GM13976 (cell line): ENCODE data around the gene SEC14L6.
"Not testable (repeated sequence)": the region's sequence is repeated elsewhere in the genome, so short reads cannot be mapped to it uniquely, and the experiment has no call there.

Experiments
- DNase-seq: peaks from one replicate; pipeline ENCODE4 v3.0.0; 2012; ENCODE audit warnings: low spot score
- in situ Hi-C: fragments of 300-500 bp; cut with MboI; formaldehyde crosslinking; loops from one replicate; pipeline ENCODE4 v1.12.0; 2022; ENCODE audit warnings: low sequenced_read_pairs, mixed read lengths, inconsistent platforms; ENCODE audit not compliant: unreplicated experiment
- TF ChIP-seq, protein P1 (sequence below): IDR thresholded peaks from 2 replicates; pipeline ENCODE4 v1.5.1; 2012; ENCODE audit warnings: borderline replicate concordance, mild to moderate bottlenecking; ENCODE audit not compliant: insufficient read depth; ENCODE audit errors: extremely low read depth, missing control alignments, control extremely low read depth

The SEC14L6 gene

GRCh38 chr22:30566125-30566524 lies 19.6 kb upstream of the SEC14L6 start:
- no peak for DNase-seq
- in situ Hi-C loops, result no loop called here

GRCh38 chr22:30565341-30565740 lies 18.8 kb upstream of the SEC14L6 start:
- DNase-seq, result no peak
- in situ Hi-C loops, result no loop called here
- TF ChIP-seq, protein P1, sequence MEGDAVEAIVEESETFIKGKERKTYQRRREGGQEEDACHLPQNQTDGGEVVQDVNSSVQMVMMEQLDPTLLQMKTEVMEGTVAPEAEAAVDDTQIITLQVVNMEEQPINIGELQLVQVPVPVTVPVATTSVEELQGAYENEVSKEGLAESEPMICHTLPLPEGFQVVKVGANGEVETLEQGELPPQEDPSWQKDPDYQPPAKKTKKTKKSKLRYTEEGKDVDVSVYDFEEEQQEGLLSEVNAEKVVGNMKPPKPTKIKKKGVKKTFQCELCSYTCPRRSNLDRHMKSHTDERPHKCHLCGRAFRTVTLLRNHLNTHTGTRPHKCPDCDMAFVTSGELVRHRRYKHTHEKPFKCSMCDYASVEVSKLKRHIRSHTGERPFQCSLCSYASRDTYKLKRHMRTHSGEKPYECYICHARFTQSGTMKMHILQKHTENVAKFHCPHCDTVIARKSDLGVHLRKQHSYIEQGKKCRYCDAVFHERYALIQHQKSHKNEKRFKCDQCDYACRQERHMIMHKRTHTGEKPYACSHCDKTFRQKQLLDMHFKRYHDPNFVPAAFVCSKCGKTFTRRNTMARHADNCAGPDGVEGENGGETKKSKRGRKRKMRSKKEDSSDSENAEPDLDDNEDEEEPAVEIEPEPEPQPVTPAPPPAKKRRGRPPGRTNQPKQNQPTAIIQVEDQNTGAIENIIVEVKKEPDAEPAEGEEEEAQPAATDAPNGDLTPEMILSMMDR, result no peak

More at GRCh38 chr22:30566125-30566524, 19.6 kb upstream of the SEC14L6 start:
- TF ChIP-seq, protein P1, result no peak

DNA sequence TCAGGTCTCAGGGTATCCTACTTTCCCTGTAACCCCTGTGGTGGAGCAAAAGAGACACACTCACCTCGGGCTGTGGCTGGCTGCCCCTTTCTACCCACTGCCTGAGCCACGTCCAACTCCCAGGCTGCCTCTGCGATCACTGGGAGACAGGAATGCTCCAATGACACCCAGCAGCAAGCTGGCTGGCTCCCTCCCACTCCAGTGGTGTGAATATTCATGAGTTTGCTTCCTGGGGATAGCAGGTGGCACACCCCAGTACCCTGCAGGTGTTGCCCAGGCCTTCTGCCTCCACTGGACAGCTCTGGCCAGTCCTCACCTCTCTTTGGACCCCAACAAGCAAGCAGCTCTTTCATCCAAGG lies 18.2 kb upstream of the SEC14L6 start:
- in situ Hi-C loops, result no loop called here
- no peak for DNase-seq
- TF ChIP-seq, protein P1, result no peak

DNA sequence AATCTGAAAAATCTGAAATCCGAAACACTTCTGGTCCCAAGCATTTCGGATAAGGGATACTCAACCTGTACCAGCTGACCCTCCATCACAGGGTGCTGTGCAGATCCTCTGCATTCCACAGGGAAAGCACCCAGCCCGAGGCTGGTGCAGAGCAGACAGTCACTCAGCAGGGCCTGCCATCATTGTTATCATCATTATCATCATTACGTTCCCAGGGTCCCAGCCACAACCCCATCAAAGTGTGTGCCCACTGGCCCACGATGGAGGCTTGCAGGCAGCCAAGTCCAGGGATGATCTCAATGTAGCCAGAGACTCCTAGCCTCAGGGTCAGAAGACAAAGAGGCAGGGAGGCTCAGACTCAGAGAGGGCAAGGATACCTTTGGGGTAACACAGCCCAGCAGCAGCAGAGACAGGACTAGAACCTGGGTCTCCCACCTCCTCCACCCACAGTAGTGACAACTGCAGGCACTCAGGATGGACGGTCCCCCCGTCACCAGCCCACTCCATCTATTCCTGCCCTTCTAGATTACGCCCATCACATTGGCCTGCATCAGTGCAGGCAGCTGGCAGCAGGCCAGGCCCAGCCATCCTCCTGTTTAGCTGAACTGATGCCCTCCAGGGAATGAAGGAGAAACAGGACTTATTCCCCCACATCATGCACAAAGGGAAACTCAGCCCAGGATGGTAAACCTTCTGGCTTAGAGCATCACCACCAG lies 17.7 kb upstream of the SEC14L6 start:
- in situ Hi-C loops, result no loop called here
- no peak for DNase-seq
- TF ChIP-seq, protein P1, result no peak

GRCh38 chr22:30562366-30562765 lies 15.8 kb upstream of the SEC14L6 start:
- no peak for DNase-seq
- in situ Hi-C loops, result no loop called here
- TF ChIP-seq, protein P1, result no peak

DNA sequence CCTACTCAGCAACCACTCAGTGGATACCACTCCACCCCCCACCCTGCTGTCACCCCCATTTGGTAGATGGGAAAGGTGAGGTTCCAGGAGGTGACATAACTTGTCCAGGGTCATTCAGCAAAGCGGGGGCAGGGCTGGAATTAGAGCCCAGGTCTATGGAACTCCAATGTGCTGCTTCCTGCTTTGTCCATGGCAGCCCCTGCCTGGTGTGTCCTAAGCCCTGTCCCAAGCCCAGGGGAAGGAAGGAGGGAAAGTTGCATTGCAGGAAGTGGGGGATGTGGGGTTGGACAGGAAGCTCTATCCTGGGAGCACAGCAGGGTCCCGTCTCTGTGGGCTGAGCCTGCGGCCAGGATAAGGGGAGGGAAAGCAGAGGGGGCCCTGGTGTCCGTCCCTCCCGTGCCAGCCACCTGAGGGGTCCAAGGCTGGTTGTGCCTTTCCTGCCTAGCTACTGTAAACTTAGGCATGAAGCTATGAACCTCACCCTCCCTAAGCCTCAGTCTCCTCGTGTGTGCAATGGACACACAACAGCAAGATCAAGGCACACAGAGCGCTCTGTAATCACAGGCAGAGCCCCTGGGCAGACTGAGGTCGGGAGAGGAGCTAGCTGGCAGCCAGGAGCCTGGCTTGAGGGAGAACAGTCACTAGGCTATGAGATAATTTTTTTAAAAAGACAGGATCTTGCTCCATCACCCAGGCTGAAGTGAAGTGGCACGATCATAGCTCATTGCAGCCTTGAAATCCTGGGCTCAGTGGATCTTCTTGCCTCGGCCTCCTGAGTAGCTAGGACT lies 15.1 kb upstream of the SEC14L6 start:
- in situ Hi-C loops, result no loop called here
- TF ChIP-seq, protein P1, result no peak
- no peak for DNase-seq

DNA sequence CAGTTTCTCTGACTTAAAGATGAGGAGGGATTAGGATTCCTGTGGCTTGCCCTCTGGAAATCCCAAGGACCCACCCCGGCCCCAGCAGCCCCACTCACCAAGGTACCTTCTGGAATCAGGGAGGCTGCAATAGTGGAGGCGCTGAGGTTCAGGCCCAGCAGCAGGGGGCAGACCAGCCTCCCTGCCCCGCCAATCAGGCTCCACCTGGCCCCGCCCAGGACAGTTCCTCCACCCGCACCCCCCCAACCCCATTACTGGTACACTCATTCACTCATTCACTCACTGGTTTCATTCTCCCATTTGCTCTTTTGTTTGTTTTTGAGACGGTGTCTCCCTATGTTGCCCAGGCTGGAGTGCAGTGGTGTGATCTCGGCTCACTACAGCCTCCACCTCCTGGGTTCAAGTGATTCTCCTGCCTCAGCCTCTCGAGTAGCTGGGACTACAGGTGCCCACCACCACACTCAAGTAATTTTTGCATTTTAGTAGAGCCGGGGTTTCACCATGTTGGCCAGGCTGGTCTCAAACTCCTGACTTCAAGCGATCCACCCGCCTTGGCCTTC lies 14.2 kb upstream of the SEC14L6 start:
- in situ Hi-C loops, DNase-seq: not testable (repeated sequence)
